Left ventricle myocardium inferior (tissue), 1 donor: Measurements from ENCODE around the gene KCTD3. TPM values are rescaled to one million over a fixed set of nuclear protein-coding genes. Genes with fewer than 3 reads are reported as not detected.

Experiments used
- DNase-seq: peaks from one replicate; pipeline ENCODE4 v3.0.0-alpha.2; 2020
- H3K27ac ChIP-seq: fragments of 200-600 bp; replicated peaks from 2 replicates; pipeline ENCODE4 v1.8.0; 2021
- H3K27me3 ChIP-seq: fragments of 200-600 bp; 2 replicates; pipeline ENCODE4 v1.8.0; 2021; ENCODE audit warnings: low read depth
- H3K36me3 ChIP-seq: fragments of 200-600 bp; 2 replicates; pipeline ENCODE4 v1.8.0; 2021
- H3K4me1 ChIP-seq: fragments of 200-600 bp; 2 replicates; pipeline ENCODE4 v1.8.0; 2021
- H3K4me3 ChIP-seq: fragments of 200-600 bp; 2 replicates; pipeline ENCODE4 v1.8.0; 2021; ENCODE audit warnings: mild to moderate bottlenecking, moderate library complexity
- H3K9me3 ChIP-seq: fragments of 200-600 bp; replicated peaks from 2 replicates; pipeline ENCODE4 v1.8.0; 2021
- intact Hi-C: fragments of 100-400 bp; cut with micrococcal nuclease; formaldehyde crosslinking; loops from one replicate; pipeline ENCODE4 v1.11.0; 2022
- total RNA-seq: library from RNA; stranded (reverse); fragmentation: NEBNext Ultra II Directional; extraction: Animal tissue kit (Norgen Biotek cat#: 25700); gene quantifications from one replicate; pipeline ENCODE4 v1.2.1, GENCODE V29; 2021
- TF ChIP-seq, protein P1 (sequence below): fragments of 200-600 bp; IDR thresholded peaks from 2 replicates; pipeline ENCODE4 v1.8.0; 2021; ENCODE audit warnings: antibody characterized with exemption, mild to moderate bottlenecking, borderline replicate concordance
- donor health status: DM: no; HTN: yes; CAD: no; lungs with severe emphysema.

Gene KCTD3
- total RNA-seq, 1 donor from 2014 or later = 11.2 TPM

GRCh38 chr1:215652371-215652770 lies 85.3 kb downstream of the KCTD3 start:
- Histone ChIP-seq H3K9me3 (no peaks in the 10 kb centered on the region), H3K4me1 (no peaks in the 10 kb centered on the region), H3K27ac (no peak overlapping the region), H3K4me3 (no peak overlapping the region), H3K36me3 (no peaks in the 10 kb centered on the region), H3K27me3 (peaks cover 8% of the 10 kb centered on the region)
- no peak for DNase-seq
- intact Hi-C loops = no loop called here
- TF ChIP-seq, protein P1, sequence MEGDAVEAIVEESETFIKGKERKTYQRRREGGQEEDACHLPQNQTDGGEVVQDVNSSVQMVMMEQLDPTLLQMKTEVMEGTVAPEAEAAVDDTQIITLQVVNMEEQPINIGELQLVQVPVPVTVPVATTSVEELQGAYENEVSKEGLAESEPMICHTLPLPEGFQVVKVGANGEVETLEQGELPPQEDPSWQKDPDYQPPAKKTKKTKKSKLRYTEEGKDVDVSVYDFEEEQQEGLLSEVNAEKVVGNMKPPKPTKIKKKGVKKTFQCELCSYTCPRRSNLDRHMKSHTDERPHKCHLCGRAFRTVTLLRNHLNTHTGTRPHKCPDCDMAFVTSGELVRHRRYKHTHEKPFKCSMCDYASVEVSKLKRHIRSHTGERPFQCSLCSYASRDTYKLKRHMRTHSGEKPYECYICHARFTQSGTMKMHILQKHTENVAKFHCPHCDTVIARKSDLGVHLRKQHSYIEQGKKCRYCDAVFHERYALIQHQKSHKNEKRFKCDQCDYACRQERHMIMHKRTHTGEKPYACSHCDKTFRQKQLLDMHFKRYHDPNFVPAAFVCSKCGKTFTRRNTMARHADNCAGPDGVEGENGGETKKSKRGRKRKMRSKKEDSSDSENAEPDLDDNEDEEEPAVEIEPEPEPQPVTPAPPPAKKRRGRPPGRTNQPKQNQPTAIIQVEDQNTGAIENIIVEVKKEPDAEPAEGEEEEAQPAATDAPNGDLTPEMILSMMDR = no peak

- Histone ChIP-seq H3K4me1 (no peaks in the 10 kb centered on the region), H3K4me3 (no peak overlapping the region), H3K27ac (no peak overlapping the region), H3K36me3 (no peaks in the 10 kb centered on the region), H3K27me3 (no peaks in the 10 kb centered on the region), H3K9me3 (no peaks in the 10 kb centered on the region)
- DNase-seq = no peak
- TF ChIP-seq, protein P1 = no peak
- intact Hi-C loops = no loop called here
Observed at GRCh38 chr1:215657047-215657446, 89.9 kb downstream of the KCTD3 start.

DNA sequence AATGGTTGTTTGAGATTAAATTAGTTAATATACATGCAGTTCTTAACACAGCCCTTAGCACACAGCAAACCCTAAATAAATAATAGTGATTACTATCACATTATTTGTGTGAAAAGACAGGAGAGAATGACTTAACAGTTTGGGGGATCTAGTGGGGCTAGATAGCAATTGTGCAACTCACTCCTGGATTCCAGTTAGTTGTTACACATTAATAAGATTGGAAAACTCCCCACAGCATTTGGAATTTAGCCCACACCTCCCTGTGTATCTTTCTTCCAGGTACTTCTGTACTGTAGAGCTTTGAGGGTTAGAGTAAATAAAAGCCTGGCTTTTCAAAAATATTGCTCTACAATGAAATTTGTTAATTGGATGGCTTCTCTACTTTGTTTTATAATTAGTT lies 93.2 kb downstream of the KCTD3 start:
- TF ChIP-seq, protein P1 = no peak
- no peaks in the 10 kb centered on the region for H3K36me3 ChIP-seq
- H3K4me1 ChIP-seq = no peaks in the 10 kb centered on the region
- no peak overlapping the region for H3K4me3 ChIP-seq
- no peaks in the 10 kb centered on the region for H3K9me3 ChIP-seq
- no peaks in the 10 kb centered on the region for H3K27me3 ChIP-seq
- no peak overlapping the region for H3K27ac ChIP-seq
- intact Hi-C loops = no loop called here
- no peak for DNase-seq

GRCh38 chr1:215661033-215661432 lies 93.9 kb downstream of the KCTD3 start:
- no peaks in the 10 kb centered on the region for H3K4me1 ChIP-seq
- no peak for DNase-seq
- no peak overlapping the region for H3K4me3 ChIP-seq
- TF ChIP-seq, protein P1 = no peak
- intact Hi-C loops = no loop called here
- H3K36me3 ChIP-seq = no peaks in the 10 kb centered on the region
- no peak overlapping the region for H3K27ac ChIP-seq
- no peaks in the 10 kb centered on the region for H3K27me3 ChIP-seq
- no peaks in the 10 kb centered on the region for H3K9me3 ChIP-seq

GRCh38 chr1:215665215-215665614 lies 98.1 kb downstream of the KCTD3 start:
- Histone ChIP-seq H3K4me3 (no peak overlapping the region), H3K27ac (no peak overlapping the region), H3K9me3 (no peaks in the 10 kb centered on the region), H3K36me3 (no peaks in the 10 kb centered on the region), H3K4me1 (no peaks in the 10 kb centered on the region), H3K27me3 (no peaks in the 10 kb centered on the region)
- TF ChIP-seq, protein P1 = no peak
- intact Hi-C loops = no loop called here
- DNase-seq = no peak

DNA sequence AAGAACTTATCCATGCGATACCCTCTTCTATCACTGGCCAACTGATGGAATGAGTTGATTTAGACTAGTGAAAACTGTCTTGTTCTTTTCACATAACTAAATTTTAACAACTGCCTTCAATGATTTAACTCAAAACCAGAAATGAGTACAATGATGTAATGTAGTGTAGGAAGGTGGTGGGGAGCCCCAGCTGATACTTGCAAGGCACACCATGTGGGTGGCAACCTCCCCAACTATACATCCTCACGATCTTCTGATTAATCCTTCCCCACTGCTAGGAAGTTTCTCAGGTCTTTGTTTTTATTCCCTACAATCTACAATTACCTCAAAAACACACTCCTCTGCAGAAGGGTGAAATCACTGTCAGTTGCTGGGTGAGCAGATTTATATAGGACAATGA lies 100.7 kb downstream of the KCTD3 start:
- TF ChIP-seq, protein P1 = no peak
- H3K27ac ChIP-seq = no peak overlapping the region
- intact Hi-C loops = no loop called here

More for the DNA sequence above, 100.7 kb downstream of the KCTD3 start:
- H3K36me3 ChIP-seq = no peaks in the 10 kb centered on the region
- H3K9me3 ChIP-seq = no peaks in the 10 kb centered on the region
- no peaks in the 10 kb centered on the region for H3K4me1 ChIP-seq
- no peaks in the 10 kb centered on the region for H3K27me3 ChIP-seq
- no peak for DNase-seq
- H3K4me3 ChIP-seq = no peak overlapping the region
